GM18519 (cell line): Measurements from ENCODE around the gene LSM10.

Source experiments
- ATAC-seq: cut with Tn5 transposase; IDR thresholded peaks from one replicate; pipeline ENCODE4 v1.9.1; 2021; ENCODE audit warnings: mild to moderate bottlenecking, moderate library complexity; ENCODE audit not compliant: unreplicated experiment, low FRiP score

Gene LSM10

DNA sequence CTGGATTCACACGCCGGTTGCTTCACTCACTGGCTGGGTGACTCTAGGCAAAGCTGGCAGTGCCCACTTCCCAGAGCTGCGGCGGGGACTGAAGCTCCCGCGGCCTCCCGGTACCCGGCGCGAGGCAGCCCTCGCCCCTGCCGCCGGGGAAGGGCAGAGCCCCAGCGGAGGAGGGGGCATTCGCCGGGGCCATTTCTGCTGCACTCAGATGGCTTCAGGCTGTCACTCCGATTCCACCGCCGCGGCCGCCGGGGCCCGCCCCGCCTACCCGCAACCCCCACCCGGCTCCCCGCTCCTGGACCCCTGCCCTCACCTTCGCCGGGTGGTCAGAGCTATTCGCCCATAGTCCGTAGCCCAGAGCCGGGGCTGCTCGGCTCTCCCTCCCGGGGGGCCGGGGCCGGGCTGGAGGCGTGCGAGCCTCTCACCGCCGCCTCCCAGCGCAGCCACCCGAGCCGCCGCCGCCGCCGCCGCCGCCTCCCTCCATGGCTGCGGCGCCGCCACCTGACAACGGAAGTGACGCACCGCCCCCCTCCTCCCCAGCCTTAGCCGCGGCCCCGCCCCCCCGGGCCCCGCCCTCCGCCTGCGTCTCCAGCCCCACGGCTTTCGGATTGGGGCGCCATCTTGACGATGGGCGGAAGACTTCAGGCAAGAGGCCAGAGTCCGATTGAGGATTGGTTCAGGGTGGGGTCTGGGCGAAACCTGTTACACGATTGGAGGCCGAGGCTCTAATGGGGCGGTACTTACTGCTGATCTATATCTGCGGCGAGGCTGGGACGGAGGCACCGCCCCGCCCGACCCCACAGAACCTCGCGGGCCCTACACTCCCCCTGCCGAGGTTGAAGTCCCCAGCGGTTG, 12.1 kb downstream of the LSM10 start, which contains the start of gene STK40:
STK40 (minus strand) TSS at position 515 of the 855 bp plus-strand sequence. CDS start 24,592 bp downstream, outside the sequence.
- peak; percentile 80 for ATAC-seq

DNA sequence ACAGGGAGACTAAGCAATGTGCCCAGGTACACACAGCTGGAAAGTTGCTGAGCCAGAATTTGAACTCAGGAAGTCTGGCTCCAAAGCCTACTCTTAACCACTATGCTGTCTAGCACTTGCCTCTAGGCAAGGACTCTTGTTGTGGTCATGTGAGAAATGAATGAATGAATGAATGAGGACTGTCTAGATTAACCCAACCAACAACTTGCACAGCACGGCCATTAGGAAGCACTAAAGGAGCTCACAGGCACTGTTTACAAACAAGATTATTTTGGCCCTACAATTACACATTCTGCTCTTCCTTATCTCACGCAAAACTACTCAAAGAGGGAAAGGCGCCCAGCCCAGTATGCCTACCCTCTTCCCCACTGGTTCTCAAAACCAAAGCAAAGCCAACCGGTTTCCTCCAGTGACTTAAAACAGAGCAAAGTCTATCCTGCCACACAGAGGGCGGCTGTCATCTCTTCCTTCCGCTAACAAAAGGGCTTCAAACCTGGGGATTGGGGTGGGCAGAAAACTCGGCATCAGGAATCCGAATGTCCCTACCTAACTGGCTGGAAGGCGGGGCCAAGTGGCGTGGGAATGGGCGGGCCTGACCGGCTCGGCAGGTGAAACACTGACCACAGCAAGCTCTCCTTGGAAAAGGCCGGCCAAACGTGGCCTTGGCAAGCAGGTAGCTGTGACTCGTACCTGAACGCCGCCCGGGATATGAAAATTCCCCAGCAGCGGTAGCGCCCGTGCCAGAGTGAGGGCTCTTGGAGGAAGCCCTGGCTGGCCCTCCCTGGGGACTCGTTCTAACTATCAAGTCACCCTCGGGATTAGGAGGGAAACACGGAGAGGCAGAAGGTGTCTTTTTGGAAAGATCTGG, 12.9 kb downstream of the LSM10 start:
- ATAC-seq: no peak

DNA sequence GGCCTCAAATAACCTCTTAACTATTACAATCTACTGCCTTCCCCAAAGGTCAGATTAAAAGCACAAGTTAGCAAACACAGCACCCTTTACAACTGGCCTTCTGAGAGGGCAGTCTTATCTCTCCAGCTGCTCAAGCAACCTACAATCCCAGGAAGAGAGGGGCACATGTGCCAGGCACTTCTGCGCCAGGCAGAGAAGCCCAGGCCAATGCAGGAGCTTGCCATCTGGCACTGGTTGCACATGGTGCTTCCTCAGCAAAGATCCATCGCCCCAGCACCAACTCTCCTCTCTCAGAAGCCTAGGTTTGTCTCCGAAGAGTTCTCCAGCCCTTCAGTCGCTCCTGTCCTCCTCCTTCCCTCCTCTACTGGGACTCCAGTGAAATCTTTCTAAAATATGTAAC, 14.5 kb downstream of the LSM10 start:
- no peak for ATAC-seq

DNA sequence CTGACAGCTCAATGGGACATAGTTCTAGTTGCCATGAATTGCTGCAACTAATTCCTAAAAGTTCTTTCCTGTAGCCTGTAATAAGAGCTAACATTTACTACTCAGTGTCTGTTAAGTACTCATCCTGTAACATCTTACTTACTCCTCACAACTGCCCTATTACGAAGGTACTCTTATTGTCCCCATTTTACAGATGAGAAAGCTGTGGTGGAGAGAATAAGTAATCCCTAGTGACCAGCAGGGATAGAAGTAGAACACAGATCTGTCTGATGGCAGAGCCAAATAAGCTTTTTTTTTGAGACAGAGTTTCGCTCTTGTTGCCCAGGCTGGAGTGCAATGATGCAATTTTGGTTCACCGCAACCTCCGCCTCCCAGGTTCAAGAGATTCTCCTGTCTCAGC, 15.0 kb downstream of the LSM10 start:
- ATAC-seq: no peak

DNA sequence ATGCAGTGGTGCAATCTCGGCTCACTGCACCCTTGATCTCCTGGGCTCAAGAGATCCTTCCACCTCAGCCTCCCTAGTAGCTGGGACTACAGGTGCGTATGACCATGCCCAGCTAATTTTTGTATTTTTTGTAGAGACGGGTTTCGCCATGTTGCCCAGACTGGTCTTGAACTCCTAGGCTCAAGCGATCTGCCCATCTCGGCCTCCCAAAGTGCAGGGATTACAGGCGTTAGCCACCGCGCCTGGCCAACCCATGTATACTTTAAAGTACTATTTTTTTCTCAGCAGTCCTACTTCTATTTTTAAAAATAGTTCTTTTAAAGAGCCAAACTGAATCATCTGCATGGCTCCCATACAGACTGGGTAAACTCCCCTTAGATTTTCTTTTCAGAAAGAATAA, 15.5 kb downstream of the LSM10 start:
- ATAC-seq: no peak

DNA sequence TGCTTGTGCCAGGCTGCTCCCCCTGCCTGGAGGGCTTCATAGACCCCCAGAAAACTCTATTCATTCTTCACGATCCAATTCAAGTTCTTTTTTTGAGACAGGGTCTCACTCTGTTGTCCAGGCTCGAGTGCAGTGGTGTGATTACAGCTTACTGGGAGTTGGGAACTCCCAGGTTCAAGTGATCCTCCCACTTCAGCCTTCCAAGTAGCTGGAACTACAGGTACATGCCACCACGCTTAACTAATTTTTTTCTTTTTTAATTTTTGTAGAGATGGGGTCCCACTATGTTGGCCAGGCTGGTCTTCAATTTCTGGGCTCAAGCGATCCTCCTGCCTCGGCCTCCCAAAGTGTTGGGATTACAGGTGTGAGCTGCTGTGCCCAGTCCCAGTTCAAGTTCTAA, 16.3 kb downstream of the LSM10 start:
- no peak for ATAC-seq

DNA sequence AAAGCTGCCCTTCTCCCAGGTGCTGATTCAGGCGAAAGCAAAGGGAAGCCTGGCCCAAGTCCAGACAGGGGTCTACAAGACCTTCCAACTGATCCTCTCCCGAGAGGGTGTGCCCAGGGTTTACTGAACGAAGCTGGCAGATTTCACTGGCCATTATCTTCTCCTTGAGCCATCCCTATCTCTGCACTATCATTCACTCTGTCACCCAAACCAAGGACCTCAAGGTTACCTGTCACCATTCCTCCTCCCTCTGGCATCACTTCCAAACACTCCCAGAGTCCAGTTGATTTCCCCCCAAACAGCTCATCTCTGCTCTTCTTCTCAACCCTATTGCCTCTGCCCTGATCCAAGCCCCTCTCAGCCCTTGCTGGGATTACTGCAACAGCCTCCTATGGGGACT, 16.9 kb downstream of the LSM10 start:
- ATAC-seq: no peak

DNA sequence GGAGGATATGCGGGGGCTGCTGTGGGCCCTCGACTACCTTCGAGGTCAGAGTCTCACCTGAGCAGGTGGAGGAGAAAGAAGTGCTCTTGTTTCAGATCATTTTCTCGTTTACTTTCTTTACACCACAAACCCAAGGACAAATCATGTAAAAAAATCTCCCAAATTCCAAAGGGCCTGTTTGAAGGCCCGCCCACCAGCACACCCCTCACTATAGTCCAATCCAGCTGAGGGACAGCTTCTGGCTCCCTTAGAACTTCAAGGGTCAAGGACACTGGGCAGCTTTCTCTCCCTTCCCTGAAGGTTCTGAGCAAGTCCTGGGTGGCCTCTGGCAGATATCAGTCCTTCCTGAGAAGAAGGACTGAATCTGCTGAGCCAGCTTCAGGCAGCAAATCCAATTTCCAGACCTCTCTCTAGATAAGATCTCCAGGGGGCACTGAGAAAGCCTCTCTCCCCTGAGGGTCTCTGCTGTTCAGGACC, 17.5 kb downstream of the LSM10 start:
- no peak for ATAC-seq

DNA sequence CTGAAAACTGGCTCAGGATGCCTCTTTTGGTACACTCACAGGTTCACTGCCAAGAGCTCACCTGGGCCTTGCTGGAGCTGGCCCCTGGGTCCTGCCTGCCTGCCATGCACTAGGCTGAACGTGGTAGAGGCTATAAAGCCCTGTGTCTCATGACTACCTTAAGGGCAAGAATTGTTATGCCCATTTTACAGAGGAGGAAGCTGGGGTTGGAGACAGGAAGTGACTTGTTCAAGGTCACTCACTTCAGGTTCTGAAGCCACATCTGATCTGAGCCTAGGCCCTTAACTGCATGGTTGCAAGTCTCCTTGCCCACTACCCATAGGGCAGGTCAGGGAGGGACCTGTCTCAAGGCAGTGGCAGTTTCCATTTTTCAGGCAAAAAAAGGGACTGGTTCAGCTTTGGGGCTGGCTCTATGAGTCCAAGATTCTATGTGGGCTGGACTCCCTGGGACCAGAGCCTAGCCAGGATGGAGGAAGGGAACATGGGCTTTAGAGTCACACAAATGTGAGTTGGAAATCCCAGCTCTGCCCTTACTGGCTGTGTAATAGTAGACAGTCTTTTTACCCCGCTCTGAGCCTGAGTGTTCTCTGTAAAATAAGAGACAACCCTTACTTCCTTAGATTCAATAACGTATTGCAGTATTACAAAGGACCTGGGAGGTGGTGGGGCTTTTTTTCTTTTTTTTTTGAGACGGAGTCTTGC, 19.8 kb downstream of the LSM10 start:
- no peak for ATAC-seq

DNA sequence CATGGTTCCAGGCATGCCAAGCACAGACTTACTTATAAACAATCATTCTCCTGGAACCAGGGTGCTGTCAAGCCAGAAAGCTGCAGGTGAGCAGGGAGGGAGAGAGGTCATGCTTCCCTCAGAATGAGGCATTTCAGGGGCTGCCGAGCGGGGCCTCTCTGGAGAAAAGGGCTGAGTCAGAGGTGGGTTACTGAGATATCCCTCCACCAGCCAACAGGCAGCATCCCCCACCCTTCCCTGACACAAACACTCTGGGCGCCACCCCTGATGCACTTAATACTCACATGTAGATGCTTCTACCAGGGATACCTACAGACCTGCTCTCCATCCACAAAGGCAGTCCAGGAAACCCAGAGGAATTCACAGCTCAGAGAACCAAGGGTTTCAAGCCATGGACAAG, 25.1 kb downstream of the LSM10 start:
- ATAC-seq: no peak

DNA sequence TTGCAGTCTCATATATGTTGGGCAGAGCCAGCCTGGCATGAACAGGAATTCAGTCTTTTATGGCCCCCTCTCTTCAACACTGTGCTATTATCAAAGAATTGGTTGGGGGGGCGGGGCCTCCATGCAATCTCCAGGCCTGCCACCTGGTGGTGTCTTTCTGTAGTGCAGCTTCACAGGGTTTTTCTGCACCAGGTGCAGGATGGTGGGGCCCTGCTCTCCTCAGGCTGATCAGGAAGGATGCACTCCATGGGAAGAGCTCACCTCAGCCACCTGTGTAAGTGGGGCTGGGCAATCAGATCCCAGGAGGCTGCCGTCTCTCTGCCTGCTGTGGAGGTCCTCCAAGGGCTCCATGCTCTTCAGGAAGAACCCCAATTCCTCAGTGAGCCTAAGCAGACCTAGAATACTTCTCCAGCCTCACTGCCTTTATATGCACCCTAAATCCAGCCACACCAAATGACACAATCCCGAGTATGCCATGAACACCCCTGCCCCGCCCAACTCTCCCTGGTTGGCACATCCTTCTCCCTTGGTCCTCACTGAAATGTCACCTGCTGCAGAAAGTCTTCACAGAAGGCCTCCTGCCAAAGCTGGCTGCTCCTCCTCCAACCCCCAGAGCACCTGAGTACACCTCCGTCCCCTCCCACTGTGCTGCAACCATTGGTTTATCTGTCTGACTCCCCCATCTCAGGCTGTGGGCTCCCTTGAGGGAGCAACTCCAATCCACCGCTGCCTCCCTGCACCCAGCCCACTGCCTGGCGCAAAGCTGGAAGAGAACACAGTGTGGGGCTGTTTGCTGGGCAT, 28.4 kb downstream of the LSM10 start:
- ATAC-seq: no peak

DNA sequence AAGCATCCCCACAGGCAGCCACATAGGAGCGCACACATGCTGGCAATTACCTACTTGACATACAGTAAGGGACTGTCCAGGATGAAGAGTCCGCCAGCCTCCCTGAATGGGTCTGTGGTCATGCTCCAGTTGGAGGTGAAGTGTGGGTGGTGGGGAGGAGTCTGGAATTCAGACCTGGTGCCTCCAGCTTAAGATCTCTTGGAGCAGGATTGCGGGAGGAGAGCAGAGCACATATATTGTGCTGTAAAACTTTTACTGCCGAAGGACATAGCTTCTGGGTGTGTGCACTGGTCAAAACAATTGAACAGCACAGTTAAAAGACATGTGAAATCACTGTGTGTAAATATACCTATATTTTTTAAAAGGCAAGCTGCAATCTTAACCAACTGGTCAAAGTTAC, 29.9 kb downstream of the LSM10 start:
- no peak for ATAC-seq

DNA sequence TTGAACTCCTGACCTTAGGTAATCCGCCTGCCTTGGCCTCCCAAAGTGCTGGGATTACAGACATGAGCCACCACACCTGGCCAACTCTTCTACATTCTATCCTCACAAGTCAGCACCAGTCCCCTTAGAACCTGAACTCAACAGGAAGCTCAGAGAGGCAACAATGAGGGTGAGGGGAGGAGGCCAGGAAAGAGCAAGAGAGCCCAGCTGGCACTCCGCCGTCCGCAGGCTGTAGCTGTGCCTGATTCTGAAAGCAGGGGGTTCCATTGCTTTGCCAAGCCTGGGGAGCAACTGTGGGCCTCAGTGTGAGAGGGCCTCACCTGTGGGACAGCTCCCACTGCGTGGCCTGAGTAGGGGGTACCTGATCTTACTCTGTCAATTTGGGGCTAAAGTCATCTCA, 30.6 kb downstream of the LSM10 start:
- no peak for ATAC-seq

DNA sequence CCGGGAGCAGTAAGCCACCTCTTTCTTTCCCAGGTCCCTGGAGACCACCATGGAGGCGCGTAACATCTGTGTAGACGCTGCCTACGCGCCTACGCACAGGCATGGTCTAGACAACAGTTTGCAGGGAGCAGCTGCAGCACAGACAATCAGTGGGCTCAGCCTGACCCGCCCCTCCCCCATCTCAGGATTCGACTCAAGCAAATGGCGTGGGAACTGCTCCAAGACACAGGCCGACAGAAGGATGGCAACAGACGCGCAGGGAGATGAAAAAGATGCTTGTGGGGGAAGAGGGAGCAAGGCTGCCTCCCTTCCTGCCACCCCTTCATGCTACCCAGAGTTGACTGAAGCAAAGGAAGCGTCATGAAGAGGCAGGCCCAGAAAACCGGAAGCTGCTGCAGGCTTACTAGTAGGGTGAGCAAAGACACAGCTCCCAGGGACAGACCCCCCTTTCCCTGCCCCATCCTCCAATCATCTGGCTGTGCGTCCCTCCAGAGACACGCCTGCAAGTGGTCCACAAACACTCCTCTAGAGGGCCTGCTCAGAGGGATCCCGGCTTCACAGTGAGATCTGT, 31.5 kb downstream of the LSM10 start:
- no peak for ATAC-seq

DNA sequence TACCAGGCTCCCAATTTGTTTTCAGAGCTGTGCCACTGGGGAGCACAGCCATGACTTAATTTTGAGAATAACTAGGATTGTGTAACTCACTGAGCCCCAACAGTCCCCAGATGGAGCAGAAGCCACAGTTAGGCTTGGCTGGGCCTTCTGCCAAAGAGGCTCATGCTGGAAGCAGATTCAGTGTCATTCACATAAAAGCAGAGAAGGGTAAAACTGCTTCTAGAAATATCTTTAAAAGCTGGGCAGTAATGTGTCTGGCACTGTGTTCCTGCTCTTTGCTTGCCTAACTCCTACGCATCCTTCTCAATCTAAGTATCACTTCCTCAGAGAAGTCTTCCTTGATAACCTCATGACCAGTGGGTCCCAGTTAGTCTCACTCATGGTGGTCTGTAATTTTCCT, 32.3 kb downstream of the LSM10 start:
- no peak for ATAC-seq

DNA sequence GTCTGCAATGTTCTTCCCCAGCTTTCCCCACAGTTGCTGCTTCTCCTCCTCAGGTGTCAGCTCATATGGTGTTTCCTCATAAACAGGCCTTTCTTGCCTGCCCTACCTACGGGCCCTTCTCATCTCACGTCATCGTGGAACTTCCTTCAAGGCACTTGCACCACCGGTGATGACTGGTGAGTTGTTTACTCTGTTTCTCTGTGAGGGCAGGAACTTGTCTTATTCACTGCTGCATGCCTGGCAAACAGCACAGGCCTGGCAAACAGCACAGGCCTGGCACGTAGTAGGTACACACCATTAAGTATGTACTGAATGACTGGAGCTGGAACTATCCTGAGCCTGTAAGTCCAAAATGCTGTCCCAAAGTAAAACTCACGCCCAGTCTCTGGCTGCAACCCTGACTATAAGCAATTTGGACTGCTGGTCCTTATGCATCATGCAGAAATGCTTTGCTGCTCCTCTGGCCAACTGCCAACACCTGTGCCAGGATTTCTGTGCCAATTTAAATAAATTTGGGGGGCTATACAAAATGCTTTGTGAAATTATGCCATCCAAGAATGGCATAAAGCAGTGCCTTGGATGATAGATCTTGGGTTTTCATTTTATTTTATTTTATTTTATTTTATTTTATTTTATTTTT, 37.7 kb downstream of the LSM10 start:
- ATAC-seq: no peak

DNA sequence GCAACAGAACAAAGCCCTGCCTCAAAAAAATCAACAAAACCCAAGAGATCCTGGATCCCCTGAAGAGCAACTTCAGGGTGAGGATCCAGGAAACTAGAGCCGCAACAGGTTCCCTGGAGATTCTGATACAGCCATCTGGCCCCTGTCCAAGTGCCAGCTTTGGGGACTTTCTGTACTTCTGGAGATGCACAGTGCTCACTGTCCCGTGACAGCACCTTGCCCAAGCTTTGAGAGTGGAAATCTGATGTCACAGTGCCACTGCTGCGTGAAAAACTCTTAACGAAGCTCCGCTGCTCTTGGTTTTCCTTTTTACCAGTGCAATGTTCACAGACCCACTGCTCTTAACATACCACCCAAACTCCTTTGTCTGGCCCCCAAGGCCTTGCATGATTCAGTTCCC, 38.3 kb downstream of the LSM10 start:
- ATAC-seq: no peak

DNA sequence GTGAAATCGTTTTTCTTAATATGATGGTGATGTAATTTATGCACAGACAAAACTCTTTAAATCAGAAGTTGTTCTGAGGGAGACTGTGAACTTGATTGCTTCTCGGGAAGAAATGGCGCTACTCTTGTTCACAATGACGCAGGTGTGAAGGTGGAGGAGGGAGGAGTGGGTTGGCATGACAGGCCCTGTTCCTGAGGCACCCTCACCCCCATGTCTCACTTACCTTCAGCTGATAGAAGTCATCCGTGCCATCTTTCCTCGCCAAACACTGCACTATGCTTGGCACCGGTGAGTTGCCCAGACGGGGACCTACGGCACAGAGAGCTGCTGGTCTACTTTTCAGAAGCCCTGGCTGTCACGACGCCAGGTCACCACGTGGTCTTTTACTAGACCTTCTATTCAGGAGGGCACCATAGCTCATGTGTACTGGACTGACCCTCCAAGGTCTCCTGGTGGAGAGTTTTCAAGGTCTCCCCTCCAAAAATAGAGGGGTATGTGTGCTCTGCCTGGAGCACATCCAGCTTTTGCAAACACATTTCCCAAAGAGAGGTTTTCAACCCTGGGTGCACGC, 39.1 kb downstream of the LSM10 start:
- ATAC-seq: no peak

DNA sequence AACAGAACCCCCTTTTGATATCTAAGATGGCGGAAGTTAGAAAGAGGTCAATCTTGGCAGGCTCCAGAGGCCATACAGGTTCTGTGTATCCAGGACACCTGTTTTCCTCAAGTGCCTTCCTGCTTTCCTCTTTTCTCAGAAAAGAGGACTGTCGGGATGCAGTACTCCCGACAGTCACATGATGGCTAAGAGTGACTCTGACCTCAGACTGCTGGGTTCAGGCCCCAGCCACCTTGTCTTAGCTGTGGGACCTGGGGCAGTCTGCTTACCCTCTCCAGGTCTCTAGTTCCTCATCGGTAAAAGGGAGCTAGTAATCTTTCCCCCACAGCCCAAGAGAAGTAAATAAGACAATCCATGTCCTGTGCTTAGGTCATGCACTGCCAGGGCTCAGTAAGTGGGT, 41.9 kb downstream of the LSM10 start:
- no peak for ATAC-seq
